Lower leg skin (tissue), 3 donors: ENCODE results near the gene CSNK1A1.

Source experiments
- CTCF ChIP-seq, 3 donors: fragments of 450-650 bp; IDR thresholded peaks; one replicate each; pipeline ENCODE4 v1.5.1; 2016; ENCODE audit warnings: antibody characterized with exemption in 3 of 3, mild to moderate bottlenecking in 3 of 3, moderate library complexity in 2 of 3
- POLR2A ChIP-seq, 2 donors: fragments of 450-650 bp; IDR thresholded peaks; one replicate each; pipeline ENCODE4 v1.6.1; 2016 to 2017; ENCODE audit warnings: antibody characterized with exemption in 2 of 2, mild to moderate bottlenecking in 1 of 2, moderate library complexity in 1 of 2

GRCh38 chr5:149551227-149552037 is at the start of gene CSNK1A1:
- TF ChIP-seq CTCF (IDR thresholded peaks at IDR 0.05) (peak in 1 of 3 donors; percentile 79), POLR2A (IDR thresholded peaks at IDR 0.05) (peak in 1 of 2 donors; percentile 71)
